OCI-M2 (cell line): ENCODE results near the gene FREM3.
"Not testable (repeated sequence)": the region's sequence is repeated elsewhere in the genome, so short reads cannot be mapped to it uniquely, and the experiment has no call there.

Experiments
- DNase-seq: peaks from one replicate; lab custom pipeline; 2025; ENCODE audit not compliant: unreplicated experiment; lab: John Stamatoyannopoulos, UW

FREM3 gene

DNA sequence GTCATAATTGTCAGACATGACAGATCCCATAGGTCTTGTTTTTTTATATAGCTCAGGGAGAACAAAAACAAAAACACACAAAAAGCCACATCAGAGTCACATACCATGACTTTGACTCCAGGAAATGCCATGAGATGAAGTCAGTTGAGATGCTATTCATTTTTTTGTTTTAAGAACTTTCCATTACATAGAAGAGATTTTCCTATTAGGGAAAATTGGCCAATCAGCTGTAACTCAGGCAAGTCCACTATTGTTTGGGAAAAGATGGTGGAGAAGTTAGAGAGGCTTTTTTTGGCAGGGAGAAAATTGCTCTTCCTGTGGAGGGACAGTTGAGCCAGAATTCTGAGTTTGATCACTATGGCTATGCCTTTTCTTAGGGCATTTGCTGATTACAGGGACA is 114.4 kb downstream of the FREM3 start:
- no peak for DNase-seq

GRCh38 chr4:143585548-143585947 is 114.9 kb downstream of the FREM3 start:
- no peak for DNase-seq

DNA sequence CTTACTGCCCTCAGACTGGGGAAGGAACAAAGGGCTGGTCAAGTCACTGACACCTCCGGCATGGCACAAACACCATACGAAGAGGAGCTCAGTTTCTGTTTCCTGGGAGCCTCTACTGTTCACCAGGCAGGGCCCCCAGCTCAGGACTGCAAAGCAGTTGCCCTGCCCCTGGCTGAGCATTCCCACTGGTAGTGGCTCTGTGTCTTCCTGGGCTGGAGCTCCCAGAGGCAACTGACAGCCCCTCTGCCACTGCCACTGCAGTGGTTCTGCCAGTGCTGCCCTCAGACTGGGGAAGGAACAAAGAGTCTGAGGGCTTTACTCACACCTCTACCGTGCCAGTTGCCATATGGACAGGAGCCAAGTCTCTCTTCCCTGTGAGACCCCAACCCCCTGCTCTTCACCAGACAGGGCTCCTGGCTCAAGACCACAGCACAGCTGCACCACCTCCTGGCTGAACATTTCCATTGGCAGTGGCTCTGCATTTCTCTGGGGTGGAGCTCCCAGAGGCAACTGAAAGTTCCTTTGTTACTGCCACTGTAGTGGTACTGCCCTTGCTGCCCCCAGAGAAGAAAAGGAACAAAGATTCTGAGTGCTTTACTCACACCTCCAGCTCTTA is 119.0 kb downstream of the FREM3 start:
- DNase-seq = no peak

DNA sequence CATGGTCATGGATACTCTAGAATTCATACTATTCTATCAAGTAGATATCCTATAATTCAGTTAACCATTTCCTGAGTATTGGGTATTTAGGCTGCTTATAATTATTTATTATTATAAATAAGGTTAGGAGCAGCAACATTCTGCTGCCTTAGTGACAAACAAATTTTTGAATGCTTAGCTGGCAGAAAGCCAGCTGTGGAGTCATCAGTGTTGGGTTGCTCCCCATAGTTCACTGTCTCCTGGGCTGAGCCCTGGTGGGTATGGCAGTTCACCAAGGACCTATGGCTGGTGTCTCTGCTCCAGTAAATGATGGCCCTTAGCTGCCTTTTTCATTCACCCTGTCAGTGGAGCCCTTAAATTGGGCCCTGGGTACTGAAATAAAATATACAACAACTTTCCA is 125.1 kb downstream of the FREM3 start:
- no peak for DNase-seq

GRCh38 chr4:143564472-143564871 is 136.0 kb downstream of the FREM3 start:
- DNase-seq = no peak

DNA sequence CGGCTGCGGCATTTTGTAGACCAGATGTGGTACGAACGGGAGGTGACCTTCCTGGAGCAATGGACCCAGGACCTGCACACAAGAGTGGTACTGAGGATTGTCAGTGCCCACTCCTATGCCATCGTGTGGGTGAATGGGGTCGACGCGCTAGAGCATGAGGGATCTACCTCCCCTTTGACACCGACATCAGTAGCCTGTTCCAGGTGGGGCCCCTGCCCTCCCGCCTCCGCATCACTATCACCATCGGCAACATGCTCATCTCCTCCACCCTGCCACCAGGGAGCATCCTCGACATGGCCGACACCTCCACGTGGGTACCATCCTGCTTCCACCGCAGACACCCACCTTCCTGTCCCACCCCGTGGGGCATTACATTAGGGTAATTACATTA is 140.7 kb downstream of the FREM3 start:
- DNase-seq = no peak

GRCh38 chr4:143558823-143559756 is 141.4 kb downstream of the FREM3 start:
- DNase-seq = peak; percentile 7

DNA sequence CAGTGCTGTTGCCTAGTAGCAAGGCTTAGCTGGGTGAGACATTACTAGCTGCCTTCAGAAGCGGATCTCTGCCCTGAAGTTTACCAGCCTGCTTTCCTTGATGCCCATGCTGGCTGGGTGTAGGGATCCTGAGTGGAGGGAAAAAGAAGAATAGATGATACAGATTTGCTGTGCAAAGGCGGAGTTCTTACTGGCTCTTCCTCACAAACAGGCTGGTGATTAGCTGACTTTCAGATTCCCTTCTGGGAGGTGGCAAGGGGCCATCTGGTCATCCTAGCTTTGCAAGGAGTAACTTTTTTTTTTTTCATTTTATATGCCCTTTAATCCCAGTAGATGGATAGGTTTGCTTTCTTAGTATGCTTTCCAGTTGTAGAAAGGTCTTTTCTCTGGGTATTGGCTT is 142.2 kb downstream of the FREM3 start:
- DNase-seq = no peak

DNA sequence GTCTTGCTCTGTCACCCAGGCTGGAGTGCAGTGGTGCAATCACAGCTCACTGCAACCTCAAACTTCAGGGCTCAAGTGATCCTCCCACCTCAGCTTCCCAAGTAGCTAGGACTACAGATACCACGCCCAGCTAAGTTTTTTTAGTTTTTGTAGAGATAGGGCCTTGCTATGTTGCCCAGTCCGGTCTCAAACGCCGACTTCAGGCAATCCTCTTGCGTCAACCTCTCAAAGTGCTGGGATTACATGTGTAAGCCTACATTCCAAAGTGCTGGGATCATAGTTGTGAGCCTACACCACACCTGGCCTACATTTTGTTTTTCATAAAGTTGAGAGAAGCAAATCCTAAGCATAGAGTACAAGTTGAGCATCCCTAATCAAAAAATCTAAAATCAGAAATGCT is 144.8 kb downstream of the FREM3 start:
- DNase-seq = no peak

DNA sequence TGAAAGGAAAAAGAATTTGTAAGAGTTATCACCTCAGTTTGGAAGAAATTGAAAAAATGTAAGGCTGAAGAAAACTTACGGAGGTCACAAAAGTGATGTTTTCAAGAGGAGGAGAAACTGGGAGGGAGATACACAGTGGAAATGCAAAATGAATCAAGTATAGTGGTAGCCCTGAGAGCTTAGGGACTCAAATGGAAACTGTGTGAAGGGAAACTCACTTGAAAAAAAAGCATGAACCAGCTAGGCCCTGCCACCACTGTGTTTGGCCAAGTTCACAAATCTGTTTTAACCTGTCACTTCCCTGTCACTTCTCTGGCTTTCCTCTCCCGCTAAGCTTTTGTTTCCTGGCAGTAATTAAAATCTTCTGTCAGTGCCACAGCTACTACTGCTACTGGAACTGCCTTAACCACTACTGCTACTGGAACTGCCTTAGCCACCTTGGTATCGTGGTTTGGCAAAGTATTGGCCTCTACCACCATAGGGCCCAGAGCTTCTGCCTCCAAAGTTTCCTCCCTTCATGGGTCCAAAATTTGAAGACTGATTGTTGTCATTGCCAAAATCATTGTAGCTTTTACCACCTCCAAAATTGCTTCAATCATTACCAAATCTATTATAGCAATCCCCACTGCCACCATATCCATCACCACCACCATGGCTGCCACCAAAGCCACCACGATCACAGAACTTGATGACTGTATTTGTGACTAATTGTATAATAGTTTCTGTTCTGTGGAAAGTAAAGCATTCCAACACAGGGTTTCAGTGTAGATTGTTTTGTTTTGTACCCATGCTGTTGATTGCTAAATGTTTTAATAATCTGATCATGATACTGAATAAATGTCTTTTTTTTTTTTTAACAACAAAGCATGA is 145.5 kb downstream of the FREM3 start:
- DNase-seq = no peak

DNA sequence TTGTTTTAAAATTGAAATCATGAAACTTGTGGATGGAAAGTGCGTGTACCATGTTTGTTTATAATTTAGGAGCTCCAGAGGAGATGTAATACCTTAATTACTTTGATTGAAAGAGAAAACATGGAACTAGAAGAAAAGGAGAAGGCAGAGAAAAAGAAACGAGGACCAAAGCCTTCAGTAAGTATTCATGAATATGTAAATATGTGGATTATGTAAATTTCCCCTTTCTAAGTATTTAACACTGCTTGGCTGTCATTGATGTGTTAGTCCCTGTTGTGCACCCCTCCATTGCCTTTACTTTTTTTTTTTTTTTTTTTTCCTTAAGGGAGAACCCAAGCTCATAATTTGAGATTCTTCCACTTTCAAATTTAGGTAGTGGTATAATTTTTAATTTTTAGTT is 150.5 kb downstream of the FREM3 start:
- no peak for DNase-seq

- no peak for DNase-seq
These were observed 160.8 kb downstream of the FREM3 start for GRCh38 chr4:143539670-143540023.

DNA sequence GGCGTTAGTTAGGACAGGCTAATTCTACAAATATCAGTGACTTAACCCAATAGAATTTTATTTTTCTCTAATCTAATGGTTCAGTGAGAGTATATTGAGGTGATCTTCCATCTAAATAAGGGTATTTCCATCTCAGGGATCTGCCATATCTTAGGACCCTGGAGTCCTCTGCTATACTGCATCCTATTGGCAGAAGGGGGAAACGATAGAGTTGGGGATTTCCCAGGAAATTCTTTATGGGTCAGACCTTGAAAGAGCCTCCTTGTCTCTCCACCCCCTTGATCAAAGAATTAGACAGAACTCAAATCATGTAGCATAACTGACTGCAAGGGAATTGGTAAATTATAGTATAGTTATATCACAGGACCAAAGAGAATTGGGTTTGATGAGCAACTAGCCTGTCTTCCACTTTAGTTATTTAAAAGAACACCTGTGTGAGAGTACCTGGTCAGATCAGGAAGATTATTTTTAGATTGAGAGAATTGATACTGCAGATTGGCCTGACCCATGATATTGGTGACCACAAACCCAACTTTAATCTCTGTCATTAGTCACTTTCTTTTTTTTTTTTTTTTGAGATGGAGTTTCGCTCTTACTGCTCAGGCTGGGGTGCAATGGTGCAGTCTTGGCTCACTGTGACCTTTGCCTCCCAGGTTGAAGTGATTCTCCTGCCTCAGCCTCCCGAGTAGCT is 161.4 kb downstream of the FREM3 start:
- no peak for DNase-seq

- DNase-seq = no peak
These were observed 168.5 kb downstream of the FREM3 start for GRCh38 chr4:143531788-143532491.

- no peak for DNase-seq
These were observed 169.1 kb downstream of the FREM3 start for GRCh38 chr4:143531380-143531779.

GRCh38 chr4:143528046-143528445 is 172.4 kb downstream of the FREM3 start:
- DNase-seq = not testable (repeated sequence)
